Measurements from ENCODE around the gene ZFP90.

GRCh38 chr16:68528686-68529379 lies 10.3 kb upstream of the ZFP90 start:
- no peak for TF ChIP-seq EZH2phosphoT487 (IDR thresholded peaks at IDR 0.05; ENCODE audit: borderline replicate concordance, low read length)
- TF ChIP-seq, protein P1, sequence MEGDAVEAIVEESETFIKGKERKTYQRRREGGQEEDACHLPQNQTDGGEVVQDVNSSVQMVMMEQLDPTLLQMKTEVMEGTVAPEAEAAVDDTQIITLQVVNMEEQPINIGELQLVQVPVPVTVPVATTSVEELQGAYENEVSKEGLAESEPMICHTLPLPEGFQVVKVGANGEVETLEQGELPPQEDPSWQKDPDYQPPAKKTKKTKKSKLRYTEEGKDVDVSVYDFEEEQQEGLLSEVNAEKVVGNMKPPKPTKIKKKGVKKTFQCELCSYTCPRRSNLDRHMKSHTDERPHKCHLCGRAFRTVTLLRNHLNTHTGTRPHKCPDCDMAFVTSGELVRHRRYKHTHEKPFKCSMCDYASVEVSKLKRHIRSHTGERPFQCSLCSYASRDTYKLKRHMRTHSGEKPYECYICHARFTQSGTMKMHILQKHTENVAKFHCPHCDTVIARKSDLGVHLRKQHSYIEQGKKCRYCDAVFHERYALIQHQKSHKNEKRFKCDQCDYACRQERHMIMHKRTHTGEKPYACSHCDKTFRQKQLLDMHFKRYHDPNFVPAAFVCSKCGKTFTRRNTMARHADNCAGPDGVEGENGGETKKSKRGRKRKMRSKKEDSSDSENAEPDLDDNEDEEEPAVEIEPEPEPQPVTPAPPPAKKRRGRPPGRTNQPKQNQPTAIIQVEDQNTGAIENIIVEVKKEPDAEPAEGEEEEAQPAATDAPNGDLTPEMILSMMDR (IDR thresholded peaks at IDR 0.05; ENCODE audit: low read depth, low read length, poor library complexity, severe bottlenecking) = peak; percentile 87
